Endothelial cell of umbilical vein (primary cell): ENCODE results near the gene ZNF777. TPM values are rescaled to one million over a fixed set of nuclear protein-coding genes. Genes with fewer than 3 reads are reported as not detected.

Experiments
- BruUV-seq: library from RNA; stranded (reverse); fragments of 400-500 nt; replicated peaks from 2 replicates; lab custom pipeline; 2021; lab: Mats Ljungman, UMichigan
- CTCF ChIA-PET: fragments of 300-600, 350-600 bp; sonication (Branson Sonifier 250); formaldehyde crosslinking; loops from one replicate; lab custom pipeline; 2021; ENCODE audit warnings: antibody characterized with exemption, inconsistent platforms; lab: Charles Lee
- POLR2A ChIA-PET: fragments of 300-600, 350-600 bp; sonication (Branson Sonifier 250); formaldehyde crosslinking; loops from one replicate; lab custom pipeline; 2021; ENCODE audit warnings: antibody characterized with exemption, inconsistent platforms; lab: Charles Lee
- DNase-seq: peaks from one replicate; pipeline ENCODE4 v3.0.0-alpha.2; 2011; ENCODE audit warnings: low read depth, low spot score
- FAIRE-seq: peaks from 2 replicates; lab custom pipeline; 2011; peaks lifted over from hg19 to GRCh38; lab: Jason Lieb, UNC
- H2AFZ ChIP-seq: 2 replicates; pipeline ENCODE4 v1.6.0; 2012; ENCODE audit warnings: low read depth, low read length, control low read depth, inconsistent platforms
- H3K27ac ChIP-seq: 2 replicates; pipeline ENCODE4 v1.5.1; 2011; ENCODE audit warnings: low read depth, mild to moderate bottlenecking, control low read depth, low read length, moderate library complexity; ENCODE audit not compliant: insufficient read depth
- H3K27me3 ChIP-seq, 2 experiments: 2 replicates each; pipeline versions ENCODE4 v1.6.0 to v1.6.1; 2011; ENCODE audit warnings: low read length in 2 of 2, mixed read lengths in 1 of 2; ENCODE audit not compliant: control insufficient read depth in 2 of 2, insufficient read depth in 2 of 2
- H3K36me3 ChIP-seq, 2 experiments: 2 replicates in 1 of 2; 3 replicates in 1 of 2; pipeline ENCODE4 v1.5.1; 2011; ENCODE audit warnings: low read length in 2 of 2, mild to moderate bottlenecking in 1 of 2, moderate library complexity in 1 of 2; ENCODE audit not compliant: control insufficient read depth in 2 of 2, insufficient read depth in 2 of 2; ENCODE audit errors: extremely low read depth in 1 of 2
- H3K4me1 ChIP-seq: 3 replicates; pipeline ENCODE4 v1.5.1; 2011; ENCODE audit warnings: mild to moderate bottlenecking, low read length; ENCODE audit not compliant: control insufficient read depth, insufficient read depth; ENCODE audit errors: extremely low read depth
- H3K4me2 ChIP-seq: 2 replicates; pipeline ENCODE4 v1.6.1; 2011; ENCODE audit warnings: low read length, control low read depth, mixed read lengths; ENCODE audit not compliant: insufficient read depth
- H3K4me3 ChIP-seq, 3 experiments: fragments of 200-600 bp in 1 of 3; sonication (generic), shearing (Covaris generic) in 1 of 3; replicated peaks in 1 of 3; 2 replicates each; pipeline ENCODE4 v1.5.1; 2011 to 2016; ENCODE audit warnings: control low read depth in 3 of 3, low read length in 3 of 3, mild to moderate bottlenecking in 2 of 3, inconsistent platforms in 1 of 3, low read depth in 1 of 3, moderate library complexity in 1 of 3; ENCODE audit not compliant: insufficient read depth in 1 of 3
- H3K79me2 ChIP-seq: 2 replicates; pipeline ENCODE4 v1.6.0; 2012; ENCODE audit warnings: low read length, inconsistent platforms; ENCODE audit not compliant: control insufficient read depth, insufficient read depth
- H3K9ac ChIP-seq: replicated peaks from 2 replicates; pipeline ENCODE3; 2011; ENCODE audit warnings: low read length, control low read depth; ENCODE audit not compliant: insufficient read depth; ENCODE audit errors: extremely low read depth
- H3K9me1 ChIP-seq: replicated peaks from 3 replicates; pipeline ENCODE4 v1.6.0; 2011; ENCODE audit warnings: mild to moderate bottlenecking, low read length; ENCODE audit not compliant: control insufficient read depth, insufficient read depth; ENCODE audit errors: extremely low read depth
- H3K9me3 ChIP-seq: replicated peaks from 2 replicates; pipeline ENCODE4 v1.5.1; 2012; ENCODE audit warnings: low read length, inconsistent platforms; ENCODE audit not compliant: control insufficient read depth, insufficient read depth
- H4K20me1 ChIP-seq: replicated peaks from 2 replicates; pipeline ENCODE3; 2011; ENCODE audit warnings: mild to moderate bottlenecking, low read length; ENCODE audit not compliant: control insufficient read depth, insufficient read depth; ENCODE audit errors: extremely low read depth
- EZH2 ChIP-seq: IDR thresholded peaks from 2 replicates; pipeline ENCODE4 v1.6.1; 2012; ENCODE audit warnings: borderline replicate concordance, low read depth, mild to moderate bottlenecking, moderate library complexity, low read length, inconsistent platforms; ENCODE audit not compliant: severe bottlenecking
- FOS ChIP-seq: IDR thresholded peaks from 2 replicates; pipeline ENCODE4 v1.6.1; 2011; ENCODE audit warnings: mild to moderate bottlenecking, low read length, moderate library complexity, borderline replicate concordance; ENCODE audit not compliant: insufficient read depth
- GATA2 ChIP-seq: IDR thresholded peaks from 2 replicates; pipeline ENCODE4 v1.7.0; 2011; ENCODE audit warnings: low read depth, mild to moderate bottlenecking, moderate library complexity, mixed read lengths, low read length; ENCODE audit not compliant: insufficient read length, insufficient read depth
- JUN ChIP-seq: IDR thresholded peaks from 2 replicates; pipeline ENCODE4 v1.6.1; 2011; ENCODE audit warnings: borderline replicate concordance, low read depth; ENCODE audit not compliant: insufficient read length, insufficient read depth
- MYC ChIP-seq: IDR thresholded peaks from one replicate; pipeline ENCODE4 v1.6.1; 2011; ENCODE audit warnings: mild to moderate bottlenecking, low read depth, low read length
- POLR2A ChIP-seq: IDR thresholded peaks from 2 replicates; pipeline ENCODE4 v1.6.1; 2012; ENCODE audit warnings: low read depth, mild to moderate bottlenecking, control low read depth, low read length
- POLR2AphosphoS5 ChIP-seq: IDR thresholded peaks from 2 replicates; pipeline ENCODE4 v1.6.1; 2012; ENCODE audit warnings: low read depth, mild to moderate bottlenecking, control low read depth, low read length, moderate library complexity; ENCODE audit not compliant: insufficient read depth
- dilution Hi-C: fragments of 300-500 bp; cut with MboI; formaldehyde crosslinking; loops from one replicate; pipeline ENCODE4 v1.15.0; 2019; ENCODE audit warnings: low sequenced_read_pairs; ENCODE audit not compliant: extremely low pct_ligation_motif_present
- intact Hi-C: fragments of 100-400 bp; cut with micrococcal nuclease; formaldehyde crosslinking; loops from one replicate; pipeline ENCODE4 v1.10.0; 2022
- polyA plus RNA-seq, 4 experiments: library from polyadenylated mRNA; depleted of rRNA in 3 of 4; stranded (reverse) in 3 of 4; unstranded in 1 of 4; fragments of >200 nt; gene quantifications; 2 replicates each; pipeline versions ENCODE4 v1.2.1 to v1.2.3, GENCODE V29; 2011 to 2012; ENCODE audit warnings: missing spikeins in 1 of 4
- total RNA-seq: library from RNA; stranded (reverse); gene quantifications from 2 replicates; pipeline ENCODE4 v1.2.3, GENCODE V29; 2021
- TF ChIP-seq, protein P1 (sequence below): IDR thresholded peaks from 2 replicates; pipeline ENCODE4 v1.6.1; 2011; ENCODE audit not compliant: insufficient read depth, insufficient read length
- TF ChIP-seq, protein P2 (sequence below), 2 donors: IDR thresholded peaks; 1 replicate in 1 of 2; 2 replicates in 1 of 2; pipeline ENCODE4 v1.5.1; 2011; ENCODE audit warnings: low read length in 2 of 2, mild to moderate bottlenecking in 2 of 2, moderate library complexity in 2 of 2, control low read depth in 1 of 2, inconsistent platforms in 1 of 2, low read depth in 1 of 2; ENCODE audit not compliant: insufficient read depth in 1 of 2; ENCODE audit errors: extremely low read depth in 1 of 2

Gene ZNF777
- total and polyA plus RNA-seq, 2 donors (not counting 3 experiments of a cell fraction or from before 2014, with no cell fraction given) = 7.4 to 11.1 TPM

DNA sequence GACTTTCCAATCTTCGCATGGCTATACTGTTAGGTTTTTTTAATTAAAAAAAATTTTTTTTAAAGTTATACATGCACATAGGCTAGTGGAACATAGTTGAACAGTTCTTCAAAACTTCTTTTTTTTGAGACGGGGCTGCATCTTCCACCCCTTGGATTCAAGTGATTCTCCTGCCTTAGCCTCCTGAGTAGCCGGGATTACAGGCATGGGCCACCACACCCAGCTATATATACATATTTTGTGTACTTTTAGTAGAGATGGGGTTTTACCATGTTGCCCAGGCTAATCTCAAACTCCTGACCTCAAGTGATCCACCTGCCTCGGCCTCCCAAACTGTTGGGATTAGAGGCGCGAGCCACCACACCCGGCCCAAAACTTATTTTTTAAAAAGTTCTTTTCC is 17.3 kb downstream of the ZNF777 start:
- Histone ChIP-seq H3K79me2 (no peaks in the 10 kb centered on the region), H3K4me3 (no peak overlapping the region), H3K9me1 (no peaks in the 10 kb centered on the region), H3K27ac (no peak overlapping the region), H2AFZ (no peak overlapping the region), H3K4me1 (no peaks in the 10 kb centered on the region), H3K36me3 (peaks cover 0 to 7% of the 10 kb centered on the region in 2 experiments), H3K9ac (no peak overlapping the region), H3K4me2 (no peak overlapping the region), H3K9me3 (no peaks in the 10 kb centered on the region), H4K20me1 (no peaks in the 10 kb centered on the region), H3K27me3 (no peaks in the 10 kb centered on the region)
- no peak for FAIRE-seq
- ChIA-PET CTCF (no interaction called here), POLR2A (no interaction called here)
- BruUV-seq = no TSS peak
- dilution Hi-C loops (no loop called here), intact Hi-C loops (no loop called here)
- DNase-seq = no peak
- TF ChIP-seq, protein P1, sequence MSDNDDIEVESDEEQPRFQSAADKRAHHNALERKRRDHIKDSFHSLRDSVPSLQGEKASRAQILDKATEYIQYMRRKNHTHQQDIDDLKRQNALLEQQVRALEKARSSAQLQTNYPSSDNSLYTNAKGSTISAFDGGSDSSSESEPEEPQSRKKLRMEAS = no peak
- no peak for TF ChIP-seq POLR2AphosphoS5
- no peak for TF ChIP-seq EZH2
- no peak for TF ChIP-seq JUN
- TF ChIP-seq, protein P2, sequence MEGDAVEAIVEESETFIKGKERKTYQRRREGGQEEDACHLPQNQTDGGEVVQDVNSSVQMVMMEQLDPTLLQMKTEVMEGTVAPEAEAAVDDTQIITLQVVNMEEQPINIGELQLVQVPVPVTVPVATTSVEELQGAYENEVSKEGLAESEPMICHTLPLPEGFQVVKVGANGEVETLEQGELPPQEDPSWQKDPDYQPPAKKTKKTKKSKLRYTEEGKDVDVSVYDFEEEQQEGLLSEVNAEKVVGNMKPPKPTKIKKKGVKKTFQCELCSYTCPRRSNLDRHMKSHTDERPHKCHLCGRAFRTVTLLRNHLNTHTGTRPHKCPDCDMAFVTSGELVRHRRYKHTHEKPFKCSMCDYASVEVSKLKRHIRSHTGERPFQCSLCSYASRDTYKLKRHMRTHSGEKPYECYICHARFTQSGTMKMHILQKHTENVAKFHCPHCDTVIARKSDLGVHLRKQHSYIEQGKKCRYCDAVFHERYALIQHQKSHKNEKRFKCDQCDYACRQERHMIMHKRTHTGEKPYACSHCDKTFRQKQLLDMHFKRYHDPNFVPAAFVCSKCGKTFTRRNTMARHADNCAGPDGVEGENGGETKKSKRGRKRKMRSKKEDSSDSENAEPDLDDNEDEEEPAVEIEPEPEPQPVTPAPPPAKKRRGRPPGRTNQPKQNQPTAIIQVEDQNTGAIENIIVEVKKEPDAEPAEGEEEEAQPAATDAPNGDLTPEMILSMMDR (IDR thresholded peaks at IDR 0.05; ENCODE audit: extremely low read depth in 1 of 2, insufficient read depth in 1 of 2, low read depth in 1 of 2, low read length in 2 of 2) = no peak
- no peak for TF ChIP-seq GATA2
- TF ChIP-seq MYC = no peak
- TF ChIP-seq POLR2A = no peak
- TF ChIP-seq FOS = no peak
